HG03571 (cell line): Measurements from ENCODE around the gene METTL3.
"Not testable (repeated sequence)": the region's sequence is repeated elsewhere in the genome, so short reads cannot be mapped to it uniquely, and the experiment has no call there.

ENCODE experiments used
- ATAC-seq: cut with Tn5 transposase; IDR thresholded peaks from one replicate; pipeline ENCODE4 v1.9.1; 2021; ENCODE audit not compliant: unreplicated experiment

Gene METTL3

DNA sequence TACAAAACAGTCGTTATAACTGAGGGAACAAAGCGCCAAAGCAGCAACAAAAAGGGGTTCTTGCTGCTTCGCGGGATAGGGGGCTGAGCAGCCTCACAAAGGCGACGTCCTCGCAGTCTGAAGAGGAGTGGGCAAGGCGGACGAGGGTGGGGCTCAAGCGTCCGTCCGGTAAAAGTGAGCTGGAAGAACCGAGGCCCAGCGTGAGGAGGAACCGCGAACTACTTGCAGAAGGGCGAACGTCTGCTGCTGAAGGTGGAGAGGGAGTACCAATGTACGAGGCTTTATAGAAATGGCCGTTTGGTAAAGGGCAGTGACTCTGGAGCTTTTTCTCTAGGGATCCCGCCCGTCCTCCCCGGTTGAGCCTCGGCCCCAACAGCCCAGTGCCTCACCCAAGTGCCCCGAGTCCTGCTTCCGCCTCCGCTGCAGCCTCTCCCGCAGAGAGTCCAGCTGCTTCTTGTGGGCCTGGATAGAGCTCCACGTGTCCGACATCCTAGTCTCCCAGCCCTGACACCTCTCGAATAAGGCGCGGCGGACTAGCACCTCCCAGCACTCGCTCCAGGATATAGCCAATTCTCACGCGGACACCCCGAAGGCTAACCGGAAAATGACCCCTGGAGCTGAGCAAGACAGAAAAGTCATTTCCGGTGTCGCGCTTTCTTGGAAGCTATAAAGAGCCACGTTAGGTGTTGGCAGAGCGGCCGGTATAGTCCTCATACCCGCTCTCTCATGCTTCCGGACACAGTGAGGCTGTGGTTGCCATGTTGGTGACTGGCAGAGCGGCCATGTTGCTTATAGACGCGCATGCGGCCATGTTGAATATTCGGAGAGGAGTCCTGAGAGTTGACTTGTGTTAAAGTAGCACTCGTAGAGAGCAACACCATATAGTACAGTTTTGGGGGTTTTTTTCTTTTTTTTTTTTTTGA, at the start of gene METTL3:
METTL3 (minus strand) TSS at position 606 of the 923 bp plus-strand sequence; CDS start at position 489, 117 bp downstream.
- peak; percentile 99 for ATAC-seq

- no peak for ATAC-seq
These were observed 47.6 kb upstream of the METTL3 start for GRCh38 chr14:21558703-21559170.

- ATAC-seq: no peak
These were observed 46.2 kb upstream of the METTL3 start for GRCh38 chr14:21557084-21557901.

- no peak for ATAC-seq
These were observed 45.4 kb upstream of the METTL3 start for GRCh38 chr14:21556378-21557083.

DNA sequence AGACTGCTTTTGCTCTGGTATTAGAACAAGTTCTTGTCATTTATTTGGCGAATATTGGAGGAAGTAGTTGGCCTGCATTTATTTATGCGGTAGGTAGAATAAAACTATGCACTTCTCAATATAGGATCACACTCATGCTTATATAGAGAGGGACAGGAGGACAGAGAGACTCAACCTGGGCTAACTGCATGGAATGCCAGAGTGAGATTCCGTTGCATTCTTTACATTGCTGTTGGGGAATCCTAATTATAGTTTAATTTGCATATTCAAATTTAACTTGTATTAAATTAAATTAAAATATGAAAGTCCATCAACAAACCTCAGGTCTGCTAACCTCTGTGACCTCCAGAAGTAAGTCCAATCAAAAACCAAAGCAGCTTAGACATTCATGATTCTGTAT, 42.1 kb upstream of the METTL3 start:
- no peak for ATAC-seq

GRCh38 chr14:21544588-21544987, 33.4 kb upstream of the METTL3 start:
- ATAC-seq: not testable (repeated sequence)

DNA sequence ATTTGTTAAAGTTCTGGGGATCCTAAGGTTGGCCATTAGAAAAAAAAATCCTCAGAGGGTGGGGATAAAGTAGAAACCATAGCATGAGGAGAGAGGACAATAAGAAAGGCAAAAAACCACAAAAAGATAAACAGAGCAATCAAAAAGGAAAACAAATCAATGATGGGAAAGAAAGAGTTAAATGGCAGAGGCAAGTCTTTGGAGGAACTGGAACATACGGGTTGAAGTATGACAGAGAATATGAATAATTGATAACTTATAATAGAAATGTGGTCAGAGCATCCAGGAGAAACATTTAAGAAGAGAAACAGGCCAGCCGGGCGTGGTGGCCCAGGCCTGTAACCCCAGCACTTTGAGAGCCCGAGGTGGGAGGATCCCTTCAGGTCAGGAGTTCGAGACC, 32.8 kb upstream of the METTL3 start:
- ATAC-seq: no peak

- no peak for ATAC-seq
These were observed 32.4 kb upstream of the METTL3 start for GRCh38 chr14:21543521-21543960.

DNA sequence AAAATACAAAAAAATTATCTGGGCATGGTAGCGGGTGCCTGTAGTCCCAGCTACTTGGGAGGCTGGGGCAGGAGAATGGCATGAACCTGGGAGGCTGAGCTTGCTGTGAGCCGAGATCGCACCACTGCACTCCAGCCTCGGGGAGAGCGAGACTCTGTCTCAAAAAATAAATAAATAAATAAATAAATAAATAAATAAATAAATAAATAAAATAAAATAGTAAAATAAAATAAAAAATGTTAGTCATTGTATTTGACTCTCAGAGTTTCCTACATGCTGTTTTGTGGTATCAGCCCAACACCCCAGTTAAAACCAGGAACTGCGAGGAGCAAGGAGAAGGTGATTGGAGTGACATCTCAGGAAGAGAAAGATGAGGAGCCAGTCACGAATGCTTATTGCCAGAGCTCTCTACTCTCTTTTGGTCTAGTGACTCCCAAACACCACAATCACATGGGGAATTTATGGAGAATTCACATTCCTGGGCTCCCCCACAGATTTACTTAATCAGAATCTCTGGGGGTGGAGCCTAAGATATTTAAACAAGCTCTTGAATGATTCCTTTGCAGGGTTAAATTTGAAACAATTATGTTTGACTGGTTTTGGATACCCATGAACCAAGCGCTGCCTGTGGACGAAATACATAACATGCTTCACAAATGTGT, 30.4 kb upstream of the METTL3 start:
- ATAC-seq: no peak

DNA sequence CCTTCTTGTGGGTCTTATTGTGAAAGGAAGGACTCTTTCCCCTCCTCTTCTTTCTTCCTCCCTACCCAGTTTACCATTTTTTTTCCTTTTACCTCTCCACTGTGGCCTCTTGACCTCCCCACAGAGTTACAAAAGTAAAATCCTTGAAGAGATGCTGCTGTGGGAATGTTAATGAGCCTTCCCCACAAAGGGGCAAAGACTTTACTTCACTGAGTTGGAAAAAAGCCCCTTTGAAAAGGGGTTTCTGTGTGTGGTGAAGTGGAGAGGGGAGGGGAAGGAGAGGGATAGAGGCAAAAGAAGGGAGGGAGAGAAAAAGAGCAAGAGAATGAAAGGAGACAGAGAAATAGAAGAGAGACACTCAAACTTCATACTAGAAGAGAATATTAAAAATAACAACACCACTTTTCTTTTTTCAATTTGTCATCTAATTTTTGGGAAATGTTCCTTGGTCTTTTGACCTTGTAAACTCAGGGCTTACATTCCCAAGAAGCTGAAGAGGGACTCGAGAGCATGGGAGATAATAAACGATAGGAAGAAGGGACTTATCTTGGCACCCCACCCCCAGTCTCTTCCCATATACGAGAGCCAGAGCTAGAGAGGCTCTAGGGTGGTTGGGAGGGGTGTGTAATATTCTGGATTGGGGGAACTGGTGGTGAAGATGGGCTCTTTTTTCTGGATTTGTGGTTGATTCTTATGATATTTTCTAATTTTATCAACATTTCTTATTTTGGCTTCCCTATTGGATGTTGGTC, 28.2 kb upstream of the METTL3 start:
- ATAC-seq: no peak

DNA sequence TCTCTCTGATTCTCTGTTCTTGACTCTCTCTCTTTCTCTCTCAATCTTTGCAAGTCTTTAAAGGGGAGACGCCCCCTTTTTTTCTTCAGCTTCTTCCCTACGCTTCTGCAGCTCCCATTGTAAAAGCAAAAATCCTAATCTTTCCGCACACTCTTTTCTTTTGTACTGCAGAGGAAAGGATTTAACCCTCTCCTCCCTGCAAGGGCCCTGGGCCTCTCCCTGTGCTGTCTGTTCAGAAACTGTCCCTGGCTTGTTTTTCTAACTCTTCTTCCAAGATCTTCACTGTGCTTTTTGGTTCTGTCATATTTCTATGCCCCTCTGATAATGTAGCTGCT, 25.9 kb upstream of the METTL3 start:
- ATAC-seq: no peak

GRCh38 chr14:21536418-21537089, 25.4 kb upstream of the METTL3 start:
- no peak for ATAC-seq

- no peak for ATAC-seq
These were observed 24.6 kb upstream of the METTL3 start for GRCh38 chr14:21535545-21536417.

GRCh38 chr14:21534576-21534975, 23.4 kb upstream of the METTL3 start:
- ATAC-seq: no peak

GRCh38 chr14:21533294-21533693, 22.2 kb upstream of the METTL3 start:
- ATAC-seq: no peak

- no peak for ATAC-seq
These were observed 18.4 kb upstream of the METTL3 start for GRCh38 chr14:21529515-21529914.

DNA sequence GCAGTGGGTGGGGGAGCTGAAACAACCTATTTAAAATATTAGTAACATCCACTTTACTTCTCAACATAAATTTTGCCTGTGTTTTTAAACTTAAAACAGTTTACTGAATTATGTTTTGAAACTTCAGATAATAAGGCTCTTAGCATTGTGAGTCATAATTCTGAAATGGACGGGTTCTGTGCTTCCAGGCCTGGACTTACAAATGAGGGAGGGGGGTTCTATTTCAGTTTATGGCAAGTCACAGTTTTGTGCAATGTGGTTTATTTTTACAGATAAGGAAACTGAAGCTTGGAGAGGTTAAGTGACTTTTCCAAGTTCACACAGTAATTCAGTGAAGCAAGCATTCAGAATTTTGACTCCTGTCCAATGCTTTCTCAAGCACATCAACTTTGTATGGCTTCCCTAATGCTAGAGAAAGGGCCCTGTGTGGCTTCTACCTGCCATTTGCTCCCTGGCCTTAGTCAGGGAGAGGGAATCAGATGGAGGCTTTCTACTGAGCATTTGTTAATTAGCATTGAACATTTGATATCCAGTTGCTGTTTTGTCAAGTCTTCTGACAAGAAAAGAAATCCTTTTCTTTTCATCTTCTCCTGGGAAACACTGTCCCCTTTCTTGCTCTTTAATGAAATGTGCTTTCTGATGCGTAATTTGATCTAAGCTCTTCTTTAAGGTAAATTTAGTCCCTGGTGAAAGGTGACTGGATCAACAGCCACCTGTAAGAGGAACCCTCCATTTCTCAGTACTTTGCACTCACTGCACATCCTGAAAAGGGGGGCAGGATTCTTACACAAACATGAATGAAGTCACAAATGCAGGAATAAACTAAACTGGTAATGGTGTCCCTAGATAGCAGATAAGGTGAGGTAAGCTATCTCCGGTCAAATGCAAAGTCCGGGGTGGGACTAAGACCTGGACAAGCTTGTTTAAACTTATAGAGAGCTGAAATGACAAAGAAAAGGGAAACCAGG, 17.5 kb upstream of the METTL3 start:
- no peak for ATAC-seq
